Tibial nerve (tissue), 3 donors: ENCODE data around the gene SIAH2.

Experiments used
- CTCF ChIP-seq, 5 experiments: fragments of 200-600 bp in 3 of 5; fragments of 450-650 bp in 2 of 5; sonication (generic) in 3 of 5; IDR thresholded peaks; one replicate each; pipeline ENCODE4 v1.5.1; 2016 to 2019; ENCODE audit warnings: antibody characterized with exemption in 5 of 5, mild to moderate bottlenecking in 3 of 5, moderate library complexity in 2 of 5
- POLR2A ChIP-seq, 2 donors: fragments of 450-650 bp; IDR thresholded peaks; one replicate each; pipeline ENCODE4 v1.6.1; 2017; ENCODE audit warnings: antibody characterized with exemption in 2 of 2, mild to moderate bottlenecking in 2 of 2, moderate library complexity in 2 of 2

GRCh38 chr3:150736316-150736719 lies 26.7 kb downstream of the SIAH2 start:
- TF ChIP-seq CTCF (IDR thresholded peaks at IDR 0.05) (no peak), POLR2A (IDR thresholded peaks at IDR 0.05) (no peak)
